ENCODE results near the gene SMAD1.
"Not testable (repeated sequence)": the region's sequence is repeated elsewhere in the genome, so short reads cannot be mapped to it uniquely, and the experiment has no call there.

The SMAD1 gene

DNA sequence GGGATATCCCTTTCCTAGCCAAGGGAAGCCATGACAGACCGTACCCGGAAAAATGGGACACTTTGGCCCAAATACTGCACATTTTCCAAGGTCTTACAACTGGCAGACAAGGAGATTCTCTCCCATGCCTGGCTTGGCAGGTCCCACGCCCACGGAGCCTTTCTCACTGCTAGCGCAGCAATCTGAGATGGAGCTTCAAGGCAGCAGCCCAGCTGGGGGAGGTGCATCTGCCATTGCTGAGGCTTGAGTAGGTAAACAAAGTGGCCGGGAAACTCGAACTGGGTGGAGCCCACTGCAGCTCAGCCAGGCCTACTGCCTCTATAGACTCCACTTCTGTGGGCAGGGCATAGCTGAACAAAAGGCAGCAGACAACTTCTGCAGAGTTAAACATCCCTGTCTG, 92.9 kb downstream of the SMAD1 start:
- H3K27me3 ChIP-seq (ENCODE audit: insufficient read depth, low read length); H3K27ac ChIP-seq (ENCODE audit: low read depth, low read length); H2AK5ac ChIP-seq (ENCODE audit: low read length); H3K18ac ChIP-seq (ENCODE audit: low read length); H3K4me2 ChIP-seq (ENCODE audit: low read length); H3K4me3 ChIP-seq (ENCODE audit: low read depth, low read length); H2BK12ac ChIP-seq (ENCODE audit: low read length); H3K79me2 ChIP-seq (ENCODE audit: control insufficient read depth, insufficient read depth, low read length, poor library complexity); H3K4me1 ChIP-seq (ENCODE audit: control insufficient read depth in 1 of 2, insufficient read depth in 2 of 2, low read length in 2 of 2); H4K91ac ChIP-seq (ENCODE audit: low read depth, low read length); H3K14ac ChIP-seq (ENCODE audit: low read length); H4K12ac ChIP-seq (ENCODE audit: low read depth, low read length); H3K9ac ChIP-seq (ENCODE audit: low read length); H3K36me3 ChIP-seq (ENCODE audit: control insufficient read depth in 1 of 2, insufficient read depth in 2 of 2, low read length in 2 of 2); H2BK120ac ChIP-seq (ENCODE audit: insufficient read depth, low read length, poor library complexity); H4K8ac ChIP-seq (ENCODE audit: low read depth, low read length); H3K79me1 ChIP-seq (ENCODE audit: low read length); H2AFZ ChIP-seq (ENCODE audit: insufficient read depth, low read length, poor library complexity); DNase-seq; H2BK5ac ChIP-seq (ENCODE audit: low read depth, low read length, poor library complexity); H3K23ac ChIP-seq (ENCODE audit: low read length); H3K4ac ChIP-seq (ENCODE audit: low read depth, low read length); H3K9me3 ChIP-seq (ENCODE audit: insufficient read depth, low read depth, low read length): not testable (repeated sequence)
- WGBS (ENCODE audit: extremely low coverage, insufficient coverage, insufficient read length), result no CpG with 5 or more reads among the region's 7 CpGs

- Histone ChIP-seq H4K8ac (ENCODE audit: low read depth, low read length) (no peak overlapping the region), H3K9me3 (ENCODE audit: insufficient read depth, low read depth, low read length) (no peaks in the 10 kb centered on the region), H3K27ac (ENCODE audit: low read depth, low read length) (no peak overlapping the region), H2BK12ac (ENCODE audit: low read length) (no peak overlapping the region), H3K79me2 (ENCODE audit: control insufficient read depth, insufficient read depth, low read length, poor library complexity) (no peaks in the 10 kb centered on the region), H3K4ac (ENCODE audit: low read depth, low read length) (no peak overlapping the region), H3K4me1 (ENCODE audit: control insufficient read depth in 1 of 2, insufficient read depth in 2 of 2, low read length in 2 of 2) (no peaks in the 10 kb centered on the region), H3K4me2 (ENCODE audit: low read length) (no peak overlapping the region), H2AFZ (ENCODE audit: insufficient read depth, low read length, poor library complexity) (no peak overlapping the region), H3K27me3 (ENCODE audit: insufficient read depth, low read length) (no peaks in the 10 kb centered on the region), H3K36me3 (ENCODE audit: control insufficient read depth in 1 of 2, insufficient read depth in 2 of 2, low read length in 2 of 2) (no peaks in the 10 kb centered on the region), H3K79me1 (ENCODE audit: low read length) (no peaks in the 10 kb centered on the region), H2BK5ac (ENCODE audit: low read depth, low read length, poor library complexity) (no peak overlapping the region), H4K12ac (ENCODE audit: low read depth, low read length) (no peak overlapping the region), H2AK5ac (ENCODE audit: low read length) (no peak overlapping the region), H3K14ac (ENCODE audit: low read length) (no peak overlapping the region), H3K9ac (ENCODE audit: low read length) (no peak overlapping the region), H2BK120ac (ENCODE audit: insufficient read depth, low read length, poor library complexity) (no peak overlapping the region), H3K23ac (ENCODE audit: low read length) (no peak overlapping the region), H4K91ac (ENCODE audit: low read depth, low read length) (no peak overlapping the region), H3K18ac (ENCODE audit: low read length) (no peak overlapping the region), H3K4me3 (ENCODE audit: low read depth, low read length) (no peak overlapping the region)
- DNase-seq, result no peak
- WGBS (ENCODE audit: extremely low coverage, insufficient coverage, insufficient read length), result no CpG with 5 or more reads among the region's 3 CpGs
Measured at GRCh38 chr4:145580906-145581305, 99.3 kb downstream of the SMAD1 start.

- H3K14ac ChIP-seq (ENCODE audit: low read length), result no peak overlapping the region
- no peaks in the 10 kb centered on the region for H3K79me2 ChIP-seq (ENCODE audit: control insufficient read depth, insufficient read depth, low read length, poor library complexity)
- H3K18ac ChIP-seq (ENCODE audit: low read length), result no peak overlapping the region
- no peak overlapping the region for H4K91ac ChIP-seq (ENCODE audit: low read depth, low read length)
- no peak overlapping the region for H3K27ac ChIP-seq (ENCODE audit: low read depth, low read length)
- no peak overlapping the region for H2BK120ac ChIP-seq (ENCODE audit: insufficient read depth, low read length, poor library complexity)
- no peak overlapping the region for H3K23ac ChIP-seq (ENCODE audit: low read length)
- H3K9ac ChIP-seq (ENCODE audit: low read length), result no peak overlapping the region
- H3K4ac ChIP-seq (ENCODE audit: low read depth, low read length), result no peak overlapping the region
- H2AK5ac ChIP-seq (ENCODE audit: low read length), result no peak overlapping the region
- no peak overlapping the region for H3K4me2 ChIP-seq (ENCODE audit: low read length)
- H3K4me1 ChIP-seq (ENCODE audit: control insufficient read depth in 1 of 2, insufficient read depth in 2 of 2, low read length in 2 of 2), result no peaks in the 10 kb centered on the region
- no peak overlapping the region for H4K8ac ChIP-seq (ENCODE audit: low read depth, low read length)
- H3K27me3 ChIP-seq (ENCODE audit: insufficient read depth, low read length), result no peaks in the 10 kb centered on the region
- no peak overlapping the region for H2BK12ac ChIP-seq (ENCODE audit: low read length)
- H3K4me3 ChIP-seq (ENCODE audit: low read depth, low read length), result no peak overlapping the region
- no CpG with 5 or more reads among the region's 6 CpGs for WGBS (ENCODE audit: extremely low coverage, insufficient coverage, insufficient read length)
- H2BK5ac ChIP-seq (ENCODE audit: low read depth, low read length, poor library complexity), result no peak overlapping the region
- no peaks in the 10 kb centered on the region for H3K79me1 ChIP-seq (ENCODE audit: low read length)
- H3K36me3 ChIP-seq (ENCODE audit: control insufficient read depth in 1 of 2, insufficient read depth in 2 of 2, low read length in 2 of 2), result no peaks in the 10 kb centered on the region
- no peak overlapping the region for H2AFZ ChIP-seq (ENCODE audit: insufficient read depth, low read length, poor library complexity)
- H3K9me3 ChIP-seq (ENCODE audit: insufficient read depth, low read depth, low read length), result no peaks in the 10 kb centered on the region
- DNase-seq, result peak; percentile 90 to 95
- H4K12ac ChIP-seq (ENCODE audit: low read depth, low read length), result no peak overlapping the region
Measured at GRCh38 chr4:145583191-145584055, 101.8 kb downstream of the SMAD1 start.

GRCh38 chr4:145587088-145587754, 105.6 kb downstream of the SMAD1 start:
- Histone ChIP-seq H3K4me1 (ENCODE audit: control insufficient read depth in 1 of 2, insufficient read depth in 2 of 2, low read length in 2 of 2) (no peaks in the 10 kb centered on the region), H4K12ac (ENCODE audit: low read depth, low read length) (no peak overlapping the region), H3K27me3 (ENCODE audit: insufficient read depth, low read length) (no peaks in the 10 kb centered on the region), H3K23ac (ENCODE audit: low read length) (no peak overlapping the region), H4K91ac (ENCODE audit: low read depth, low read length) (no peak overlapping the region), H2BK12ac (ENCODE audit: low read length) (no peak overlapping the region), H3K14ac (ENCODE audit: low read length) (no peak overlapping the region), H3K4me2 (ENCODE audit: low read length) (no peak overlapping the region), H3K4me3 (ENCODE audit: low read depth, low read length) (no peak overlapping the region), H4K8ac (ENCODE audit: low read depth, low read length) (no peak overlapping the region), H2AK5ac (ENCODE audit: low read length) (no peak overlapping the region), H3K9ac (ENCODE audit: low read length) (no peak overlapping the region), H3K79me2 (ENCODE audit: control insufficient read depth, insufficient read depth, low read length, poor library complexity) (no peaks in the 10 kb centered on the region), H2AFZ (ENCODE audit: insufficient read depth, low read length, poor library complexity) (no peak overlapping the region), H2BK5ac (ENCODE audit: low read depth, low read length, poor library complexity) (no peak overlapping the region), H3K18ac (ENCODE audit: low read length) (no peak overlapping the region), H3K4ac (ENCODE audit: low read depth, low read length) (no peak overlapping the region), H3K79me1 (ENCODE audit: low read length) (no peaks in the 10 kb centered on the region), H3K9me3 (ENCODE audit: insufficient read depth, low read depth, low read length) (no peaks in the 10 kb centered on the region), H3K27ac (ENCODE audit: low read depth, low read length) (no peak overlapping the region), H3K36me3 (ENCODE audit: control insufficient read depth in 1 of 2, insufficient read depth in 2 of 2, low read length in 2 of 2) (no peaks in the 10 kb centered on the region), H2BK120ac (ENCODE audit: insufficient read depth, low read length, poor library complexity) (no peak overlapping the region)
- no CpG with 5 or more reads among the region's 3 CpGs for WGBS (ENCODE audit: extremely low coverage, insufficient coverage, insufficient read length)
- DNase-seq, result no peak

Data from trophoblast cell (in vitro differentiated cells and primary cell).